DLD1 (cell line): ENCODE measurements around the gene ERCC5.

Experiments
- in situ Hi-C: cut with HindIII; loops from 2 replicates; pipeline ENCODE4 v1.10.0; 2017; ENCODE audit warnings: low sequenced_read_pairs

The ERCC5 gene

DNA sequence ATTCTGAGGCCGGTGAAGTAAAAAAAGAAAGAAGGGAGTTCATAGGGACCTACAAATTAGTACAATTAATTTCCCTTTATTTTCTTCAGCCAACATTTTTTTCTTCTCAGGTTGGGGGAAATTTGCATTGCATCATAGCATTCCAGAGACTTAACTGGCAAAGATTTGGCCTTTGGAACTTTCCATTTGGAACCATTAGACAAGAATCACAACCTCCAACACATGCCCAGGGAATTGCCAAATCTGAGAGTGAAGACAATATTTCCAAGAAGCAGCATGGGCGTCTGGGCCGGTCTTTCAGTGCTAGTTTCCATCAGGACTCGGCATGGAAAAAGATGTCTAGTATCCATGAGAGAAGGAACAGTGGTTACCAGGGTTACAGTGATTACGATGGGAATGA, 6.4 kb upstream of the ERCC5 start:
- in situ Hi-C loops: no loop called here

DNA sequence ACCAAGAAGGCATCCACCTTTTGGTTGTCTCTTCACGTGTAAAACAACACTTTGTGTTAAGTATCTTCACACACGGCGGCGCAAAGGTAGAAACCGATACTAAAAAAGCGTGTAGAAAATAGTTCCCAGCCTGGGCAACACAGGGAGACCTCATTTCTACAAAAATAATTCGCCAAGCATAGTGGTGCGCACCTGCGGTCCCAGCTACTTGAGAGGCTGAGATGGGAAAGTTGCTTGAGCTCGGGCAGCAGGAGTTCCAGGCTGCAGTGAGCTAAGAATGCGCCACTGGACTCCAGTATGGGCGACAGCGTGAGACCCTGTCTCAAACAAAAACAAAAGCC, 573 bp upstream of the ERCC5 start:
- in situ Hi-C loops: no loop called here

DNA sequence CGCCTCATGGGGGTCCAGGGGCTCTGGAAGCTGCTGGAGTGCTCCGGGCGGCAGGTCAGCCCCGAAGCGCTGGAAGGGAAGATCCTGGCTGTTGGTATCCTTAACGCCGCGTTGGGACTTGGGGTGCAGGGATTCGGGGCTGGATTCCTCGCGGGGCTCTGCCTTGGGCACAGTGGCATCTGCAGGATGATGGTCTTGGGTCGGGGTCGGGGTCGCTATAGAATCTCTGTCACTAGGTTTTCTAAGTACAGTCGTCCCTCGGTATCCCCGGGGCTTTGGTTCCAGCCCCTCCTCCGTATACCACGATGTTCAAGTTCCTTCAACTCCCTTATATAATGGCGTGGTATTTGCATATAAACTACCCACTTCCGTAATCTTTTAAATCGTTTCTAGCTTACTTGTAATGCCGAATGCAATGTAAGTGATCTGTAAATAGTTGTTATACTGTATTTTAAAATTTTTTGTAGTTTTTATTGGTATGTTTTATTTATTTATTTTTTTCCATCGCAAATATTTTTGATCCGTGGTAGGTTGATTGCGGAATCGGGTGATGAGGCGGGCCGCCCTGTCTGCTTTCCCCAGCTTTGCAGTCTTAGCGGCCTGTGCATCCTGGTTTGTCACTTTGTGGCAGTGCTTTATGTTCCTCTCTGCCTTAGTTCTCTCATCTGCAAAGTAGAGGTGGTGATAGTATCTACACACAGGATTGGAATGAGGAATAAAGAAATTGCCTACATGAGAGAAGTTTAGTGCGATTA, 606 bp downstream of the ERCC5 start:
- in situ Hi-C loops: no loop called here

DNA sequence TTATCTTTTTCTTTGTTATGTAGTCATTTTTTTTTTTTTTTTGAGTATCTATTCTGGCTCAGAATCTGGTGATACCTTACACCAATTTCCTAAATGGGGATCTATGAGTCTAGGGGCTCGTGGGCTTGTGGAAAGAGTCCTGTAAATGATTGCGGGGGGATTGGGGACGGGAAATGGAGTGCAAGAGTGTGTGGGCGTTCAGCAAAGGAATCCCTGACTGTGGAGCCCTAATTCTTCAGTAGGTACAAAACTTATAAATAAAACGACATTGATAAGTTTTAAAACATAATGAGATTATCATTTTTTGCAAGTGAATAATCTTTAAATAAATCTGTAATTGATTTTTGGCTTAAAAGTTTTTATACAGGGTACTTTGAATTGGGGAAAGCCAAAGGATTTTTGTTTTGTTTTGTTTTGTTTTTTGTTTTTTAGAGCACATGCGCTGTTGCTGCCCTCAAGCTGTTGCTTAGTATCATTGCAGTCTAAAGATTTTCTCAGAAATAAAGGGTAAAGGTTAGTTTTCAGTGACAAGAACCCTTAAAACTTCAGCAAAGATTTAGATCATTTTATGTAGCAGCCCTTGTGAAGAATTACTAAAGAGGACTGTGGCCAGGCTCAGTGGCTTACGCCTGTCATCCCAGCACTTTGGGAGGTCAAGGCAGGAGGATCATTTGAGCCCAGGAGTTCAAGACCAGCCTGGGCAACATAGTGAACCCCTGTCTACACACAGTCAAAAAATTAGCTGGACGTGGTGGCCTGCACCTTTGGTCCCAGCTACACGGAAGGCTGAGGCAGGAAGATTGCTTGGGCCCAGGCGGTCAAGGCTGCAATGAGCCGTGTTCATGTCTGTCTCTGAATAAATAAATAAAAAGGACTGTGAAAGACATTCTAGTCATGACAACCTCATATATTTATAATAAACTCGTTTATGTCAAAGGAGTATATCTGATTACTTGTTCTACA, 1.7 kb downstream of the ERCC5 start:
- in situ Hi-C loops: no loop called here

DNA sequence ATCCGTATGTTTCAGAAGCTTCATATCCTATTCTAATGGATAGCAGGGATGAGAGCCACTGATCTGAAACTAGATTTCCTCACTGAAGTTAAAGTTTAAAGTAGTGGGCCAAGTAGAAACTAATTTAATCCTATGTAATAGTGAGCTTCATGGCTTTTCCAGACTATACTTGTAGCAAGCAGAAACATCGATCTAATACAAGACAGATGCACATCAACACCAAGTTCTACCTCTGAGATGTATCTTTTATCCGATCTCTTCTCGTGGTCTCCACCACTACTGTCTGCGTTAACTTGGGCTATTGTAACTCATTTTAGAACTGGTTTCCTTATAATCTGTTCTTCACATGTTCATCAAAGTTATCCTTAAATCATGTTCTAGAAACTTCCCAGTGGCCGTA, 3.1 kb downstream of the ERCC5 start:
- in situ Hi-C loops: no loop called here

DNA sequence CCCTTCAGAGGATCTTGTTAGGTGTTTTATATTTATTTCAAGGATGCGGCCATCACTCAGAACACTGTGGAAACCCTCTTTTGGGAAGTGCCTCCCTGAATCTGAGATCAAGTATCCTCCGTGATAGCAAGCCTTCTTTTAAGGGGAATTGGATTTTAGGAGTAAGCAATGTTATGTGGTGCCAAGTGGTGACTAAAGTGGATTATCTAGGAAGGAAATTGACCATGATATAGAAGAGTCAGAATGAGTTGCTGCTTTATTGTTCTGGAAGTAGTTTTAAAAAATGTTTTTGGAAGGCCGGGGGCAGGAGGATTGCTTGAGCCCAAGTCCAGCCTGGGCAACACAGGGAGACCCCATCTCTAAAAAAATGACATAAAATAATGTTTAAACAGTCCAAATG, 6.7 kb downstream of the ERCC5 start:
- in situ Hi-C loops: no loop called here

DNA sequence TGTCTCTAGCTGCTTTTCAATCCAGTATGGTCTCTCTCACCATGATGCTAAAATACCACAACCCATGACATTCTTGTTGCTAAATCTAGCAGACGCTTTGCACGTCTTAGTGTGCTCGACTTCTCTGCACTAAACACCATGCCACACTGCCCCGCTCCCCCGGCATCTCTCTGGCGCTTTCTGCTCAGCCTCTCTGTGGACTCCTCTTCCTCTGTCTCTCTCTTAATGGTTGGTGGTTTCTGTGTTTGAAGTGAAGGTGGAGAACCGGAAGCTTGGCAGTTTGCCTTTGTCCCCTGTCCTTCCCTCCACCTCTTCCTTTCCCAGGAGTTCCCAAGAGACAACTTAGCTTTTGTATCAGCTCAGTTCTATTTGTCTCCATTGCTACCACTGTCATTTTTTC, 8.8 kb downstream of the ERCC5 start:
- in situ Hi-C loops: no loop called here

DNA sequence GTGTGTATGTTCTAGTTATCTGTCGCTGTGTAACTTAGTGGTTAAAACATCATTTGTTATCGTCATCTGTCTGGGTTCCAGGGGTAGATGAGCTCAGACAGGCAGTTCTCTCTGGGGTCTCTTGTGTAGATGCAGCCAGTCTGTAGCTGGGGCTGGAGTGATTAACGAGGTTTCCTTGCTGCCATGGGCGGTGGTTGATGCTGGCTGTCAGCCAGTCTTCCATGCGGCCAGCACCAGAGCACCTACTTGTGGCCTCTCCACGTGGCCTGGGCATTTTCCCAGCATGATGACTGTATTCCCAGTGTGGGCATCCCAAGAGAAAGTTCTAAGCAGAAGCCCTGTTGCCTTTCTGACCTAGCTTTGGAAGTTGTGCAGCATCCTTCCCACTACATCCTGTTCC, 10.7 kb downstream of the ERCC5 start:
- in situ Hi-C loops: no loop called here

DNA sequence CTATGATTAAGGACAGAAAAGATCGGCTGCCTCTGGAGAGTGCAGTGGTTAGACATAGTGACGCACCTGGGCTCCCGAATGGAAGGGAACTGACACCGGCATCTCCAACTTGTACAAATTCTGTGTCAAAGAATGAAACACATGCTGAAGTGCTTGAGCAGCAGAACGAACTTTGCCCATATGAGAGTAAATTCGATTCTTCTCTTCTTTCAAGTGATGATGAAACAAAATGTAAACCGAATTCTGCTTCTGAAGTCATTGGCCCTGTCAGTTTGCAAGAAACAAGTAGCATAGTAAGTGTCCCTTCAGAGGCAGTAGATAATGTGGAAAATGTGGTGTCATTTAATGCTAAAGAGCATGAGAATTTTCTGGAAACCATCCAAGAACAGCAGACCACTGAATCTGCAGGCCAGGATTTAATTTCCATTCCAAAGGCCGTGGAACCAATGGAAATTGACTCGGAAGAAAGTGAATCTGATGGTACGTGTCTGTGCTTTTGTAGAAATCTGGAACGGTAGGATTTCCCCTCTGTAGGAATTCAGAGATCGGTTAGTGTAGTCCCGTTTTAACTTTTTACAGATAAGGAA, 16.9 kb downstream of the ERCC5 start:
- in situ Hi-C loops: no loop called here

DNA sequence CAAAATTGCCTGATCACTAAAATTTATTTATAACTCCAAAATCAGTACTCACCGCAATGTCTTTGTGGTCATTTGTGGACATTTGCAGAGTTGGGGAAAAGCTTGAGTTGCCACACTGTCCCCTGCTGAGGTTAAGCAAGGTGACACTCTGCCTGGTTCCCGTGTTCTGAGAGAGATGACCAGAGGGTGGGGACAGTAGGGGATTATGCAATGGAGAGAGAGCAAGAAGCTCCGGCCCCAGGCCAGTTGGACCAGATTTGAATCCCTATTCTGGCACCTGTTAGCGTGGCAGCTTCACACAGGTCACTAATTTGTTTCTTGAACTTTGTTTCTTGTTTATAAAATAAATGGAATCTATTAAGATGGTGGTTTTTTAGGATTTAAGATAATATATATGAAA, 17.8 kb downstream of the ERCC5 start:
- in situ Hi-C loops: no loop called here

DNA sequence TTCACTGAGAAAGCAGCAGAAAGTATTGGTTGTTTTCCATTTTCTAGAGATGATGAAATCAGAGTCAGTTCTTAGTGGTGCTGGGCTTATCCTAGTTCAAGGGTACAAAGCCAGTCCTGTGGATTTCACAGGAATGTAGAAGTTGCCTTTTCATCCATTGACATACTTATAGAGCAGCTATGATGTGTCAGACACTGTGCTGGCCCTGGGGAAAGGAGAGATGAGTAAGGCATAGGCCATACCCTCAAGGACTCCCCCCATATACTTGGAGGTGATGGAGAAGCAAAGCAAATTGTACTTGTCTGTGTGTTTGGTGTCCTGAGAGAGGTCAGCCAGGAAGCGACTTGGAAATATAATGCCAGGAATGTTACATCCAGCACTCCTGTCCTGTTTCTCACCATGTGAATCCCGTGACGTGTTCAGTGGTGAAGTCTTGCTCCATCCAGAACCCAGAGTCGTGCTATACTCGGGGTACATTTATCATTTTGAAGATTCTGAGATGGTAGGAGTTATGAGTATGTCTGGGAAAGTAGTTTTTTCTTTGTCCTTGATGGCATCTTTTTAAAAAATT, 22.6 kb downstream of the ERCC5 start:
- in situ Hi-C loops: no loop called here

DNA sequence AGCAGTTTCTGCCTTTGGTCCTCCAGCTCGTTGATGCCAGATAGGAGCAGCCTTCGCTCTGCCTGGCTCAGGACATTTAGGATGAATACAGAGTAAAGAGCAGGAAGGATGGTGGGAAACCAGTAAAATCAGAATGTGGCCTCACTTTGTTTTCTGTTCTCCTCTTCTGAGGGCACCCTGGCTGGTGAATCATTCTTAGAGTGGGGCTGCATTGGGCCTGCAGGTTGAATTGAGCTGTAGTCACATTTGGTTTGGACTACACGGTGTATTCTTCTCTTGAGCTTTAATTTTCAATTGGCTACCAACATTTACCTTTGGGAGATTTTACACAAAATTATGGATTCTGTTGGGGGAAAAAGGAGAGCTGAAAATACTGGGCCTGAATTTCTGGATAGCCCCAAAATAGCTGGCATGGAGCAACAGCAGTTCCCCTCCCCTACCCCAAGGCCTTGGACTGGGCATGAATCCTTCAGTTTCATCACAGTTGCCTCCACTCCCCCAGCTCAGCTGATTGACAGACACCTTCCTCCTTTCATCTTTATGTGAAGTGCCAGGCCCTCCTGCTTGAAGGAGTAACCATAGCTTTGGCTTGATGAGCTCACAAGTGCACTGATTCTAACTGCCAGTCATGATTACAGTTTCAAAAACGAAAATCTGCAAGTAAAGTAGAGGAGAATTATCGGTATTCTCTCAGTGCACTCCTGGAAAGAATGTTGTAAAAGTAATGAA, 24.3 kb downstream of the ERCC5 start:
- in situ Hi-C loops: no loop called here

DNA sequence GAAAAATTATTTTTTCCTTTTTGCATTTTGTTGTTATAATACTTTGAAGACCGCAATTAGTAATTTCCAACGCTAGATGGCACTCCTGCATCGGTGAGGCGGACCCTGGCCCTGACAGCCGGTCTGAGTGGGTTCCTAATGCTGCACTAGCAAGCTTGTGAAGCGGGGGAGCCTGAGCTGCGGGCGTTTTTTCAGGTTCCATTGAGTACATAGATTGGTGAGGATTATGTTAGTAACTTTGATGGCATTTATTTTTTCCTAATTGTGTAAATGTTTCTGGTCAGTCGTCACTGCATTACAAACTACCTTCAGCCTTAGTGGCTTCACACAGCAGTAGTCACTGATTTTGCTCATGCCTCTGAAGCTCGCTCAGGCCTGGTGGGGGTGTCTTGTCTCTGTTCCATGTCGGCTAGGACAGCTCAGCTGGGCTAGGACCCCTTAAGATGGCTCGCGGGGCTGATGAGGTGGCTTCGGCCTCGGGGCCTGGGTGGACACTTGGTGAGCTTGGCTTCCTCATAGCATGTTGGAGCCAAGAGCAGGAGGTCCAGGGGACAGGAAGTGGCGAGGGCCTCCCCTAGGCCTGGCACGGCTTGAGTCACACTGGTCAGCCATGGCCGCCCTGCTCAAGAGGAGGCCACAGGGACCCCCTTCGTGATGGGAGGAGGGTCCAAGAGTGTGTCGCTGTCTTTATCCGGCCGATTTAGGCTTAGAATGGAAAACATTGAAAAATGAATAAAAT, 25.0 kb downstream of the ERCC5 start:
- in situ Hi-C loops: no loop called here

DNA sequence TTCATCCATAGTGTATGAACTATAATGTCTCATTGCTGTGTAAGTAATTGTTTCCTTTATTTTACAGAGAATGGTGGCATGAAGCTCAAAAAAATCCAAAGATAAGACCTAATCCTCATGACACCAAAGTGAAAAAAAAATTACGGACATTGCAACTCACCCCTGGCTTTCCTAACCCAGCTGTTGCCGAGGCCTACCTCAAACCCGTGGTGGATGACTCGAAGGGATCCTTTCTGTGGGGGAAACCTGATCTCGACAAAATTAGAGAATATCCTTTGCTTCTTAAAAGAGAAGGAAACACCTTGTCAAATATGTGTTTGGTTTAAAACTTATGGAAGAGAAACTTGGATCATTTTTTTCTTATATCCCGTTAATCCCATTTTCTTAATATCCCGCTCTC, 26.3 kb downstream of the ERCC5 start:
- in situ Hi-C loops: no loop called here

DNA sequence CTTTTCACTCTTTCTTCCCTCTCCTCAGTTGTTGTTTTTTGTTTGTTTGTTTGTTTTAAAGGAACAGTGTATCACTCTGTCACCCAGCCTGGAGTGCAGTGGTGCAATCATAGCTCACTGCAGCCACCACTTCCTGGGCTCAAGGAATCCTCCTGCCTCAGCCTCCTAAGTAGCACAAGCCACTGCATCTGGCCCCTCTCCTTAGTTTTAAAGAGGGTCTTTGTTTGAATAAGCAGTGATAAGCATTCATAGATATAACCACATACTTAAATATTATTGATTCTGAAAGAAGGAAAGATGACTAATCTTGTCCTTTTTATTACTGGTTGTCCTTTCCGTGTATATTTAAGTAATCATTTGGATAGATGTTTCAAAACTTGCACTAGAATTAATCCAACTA, 26.7 kb downstream of the ERCC5 start:
- in situ Hi-C loops: no loop called here

DNA sequence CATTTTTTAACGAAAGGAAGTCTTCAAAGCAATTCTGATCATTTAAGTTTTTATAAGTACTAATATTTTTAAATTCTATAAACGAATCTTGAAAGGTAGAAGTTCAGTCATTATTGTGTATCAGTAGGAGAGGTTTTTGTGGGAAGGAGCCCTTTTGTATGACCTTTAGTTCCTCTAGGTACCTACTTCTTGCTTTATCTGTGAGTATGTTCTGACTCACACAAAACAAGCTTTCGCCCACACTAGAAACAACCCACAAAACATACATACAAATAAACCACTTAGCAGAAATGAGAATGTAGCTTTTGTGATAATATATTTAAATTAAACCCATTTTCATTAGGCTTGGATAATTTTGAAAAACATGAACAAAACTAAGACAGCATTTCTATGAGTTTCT, 27.8 kb downstream of the ERCC5 start:
- in situ Hi-C loops: no loop called here

DNA sequence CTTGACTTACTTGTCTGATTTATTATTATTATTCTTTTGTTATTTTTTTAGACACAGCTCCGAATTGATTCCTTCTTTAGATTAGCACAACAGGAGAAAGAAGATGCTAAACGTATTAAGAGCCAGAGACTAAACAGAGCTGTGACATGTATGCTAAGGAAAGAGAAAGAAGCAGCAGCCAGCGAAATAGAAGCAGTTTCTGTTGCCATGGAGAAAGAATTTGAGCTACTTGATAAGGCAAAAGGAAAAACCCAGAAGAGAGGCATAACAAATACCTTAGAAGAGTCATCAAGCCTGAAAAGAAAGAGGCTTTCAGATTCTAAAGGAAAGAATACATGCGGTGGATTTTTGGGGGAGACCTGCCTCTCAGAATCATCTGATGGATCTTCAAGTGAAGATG, 29.4 kb downstream of the ERCC5 start:
- in situ Hi-C loops: no loop called here

DNA sequence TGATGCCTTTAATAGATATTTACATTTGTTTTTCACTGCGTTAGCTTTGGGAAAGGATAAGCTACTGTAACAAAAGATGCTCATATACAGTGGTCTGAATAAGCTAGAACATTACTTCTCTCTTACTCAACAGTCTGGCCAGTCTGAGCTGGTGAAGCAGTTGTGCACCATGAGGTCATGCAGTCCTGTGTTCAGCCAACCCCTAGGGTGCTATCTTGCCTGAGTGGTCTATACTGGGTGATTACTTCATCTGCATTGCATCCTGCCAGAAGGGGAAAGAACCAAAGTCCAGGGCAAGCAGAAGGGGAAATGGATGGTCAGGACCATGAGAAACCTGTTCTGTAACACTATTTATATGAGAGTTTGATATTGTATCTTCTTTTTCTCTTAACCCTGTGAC, 31.5 kb downstream of the ERCC5 start:
- in situ Hi-C loops: no loop called here

DNA sequence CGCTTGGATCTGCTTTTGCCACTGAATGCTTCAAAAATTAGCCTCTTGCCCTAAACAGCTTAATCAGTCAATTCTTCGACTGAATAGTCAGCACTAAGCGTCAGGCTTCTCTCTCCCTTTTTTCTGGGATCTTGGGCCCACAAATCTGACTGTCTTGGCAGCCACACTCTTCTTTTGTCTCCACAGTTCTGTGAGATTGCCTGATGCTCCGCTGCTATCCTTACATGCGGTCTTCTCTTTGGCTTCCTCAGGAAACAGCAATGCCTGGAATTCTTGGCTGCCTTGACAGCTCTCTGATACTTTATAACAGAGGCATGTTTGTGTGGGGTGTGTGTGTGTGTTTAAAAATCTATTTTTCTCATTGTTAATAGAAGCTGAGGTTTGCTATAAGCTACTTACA, 32.6 kb downstream of the ERCC5 start:
- in situ Hi-C loops: no loop called here

DNA sequence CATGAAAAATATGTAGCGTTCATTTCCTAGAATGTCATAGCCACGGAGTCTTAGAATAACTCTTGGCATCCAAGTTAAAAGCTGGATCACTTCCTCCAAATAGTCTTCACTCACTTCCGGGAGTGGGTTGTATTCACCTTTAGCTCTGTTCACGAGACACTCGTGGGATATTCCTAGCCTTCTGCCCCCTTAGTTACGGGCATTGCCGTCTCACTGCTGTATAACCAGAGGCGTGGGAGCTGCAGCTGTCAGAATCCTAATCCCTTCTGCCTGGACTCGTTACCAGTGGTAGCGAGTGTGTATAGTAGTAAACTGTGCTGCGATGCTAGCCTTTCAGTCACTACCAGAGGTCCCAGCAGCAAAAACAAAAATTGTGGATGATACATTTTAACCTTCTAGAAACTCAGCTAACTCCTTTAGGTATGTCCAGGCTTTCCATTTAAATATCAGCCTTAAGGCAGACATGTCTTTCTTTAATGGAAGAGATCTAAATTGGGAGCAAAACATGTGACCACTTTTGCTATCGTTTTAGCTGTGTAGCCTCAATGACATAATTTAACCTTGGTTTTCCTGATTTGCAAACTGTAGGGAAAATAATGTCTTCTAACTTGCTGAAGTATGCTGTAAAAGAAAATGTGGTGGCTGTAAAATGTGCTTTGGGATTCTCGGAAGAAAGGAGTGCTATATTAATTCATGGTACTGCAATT, 34.1 kb downstream of the ERCC5 start:
- in situ Hi-C loops: no loop called here
